Dendritic cell treated with granulocyte-macrophage colony-stimulating factor and Interleukin-4, amounts not matched to agents 40 ng/mL and 50 ng/mL, for 4 days (primary cell): ENCODE results near the gene ADAD2.
A peak's percentile ranks its signal among the peaks of the same experiment; 100 is the strongest.
"Not testable (repeated sequence)": the region's sequence is repeated elsewhere in the genome, so short reads cannot be mapped to it uniquely, and the experiment has no call there.

Source experiments
- H3K27ac Mint-ChIP-seq: one replicate; pipeline ENCODE4 v1.8.0; 2022; ENCODE audit warnings: mild to moderate bottlenecking, mixed read lengths
- H3K27me3 Mint-ChIP-seq: one replicate; pipeline ENCODE4 v1.8.0; 2022; ENCODE audit warnings: mild to moderate bottlenecking, mixed read lengths
- H3K36me3 Mint-ChIP-seq: one replicate; pipeline ENCODE4 v1.8.0; 2022; ENCODE audit warnings: low read depth, mixed read lengths
- H3K4me1 Mint-ChIP-seq: one replicate; pipeline ENCODE4 v1.8.0; 2022; ENCODE audit warnings: low read depth, mixed read lengths
- H3K4me3 Mint-ChIP-seq: one replicate; pipeline ENCODE4 v1.8.0; 2022; ENCODE audit warnings: mild to moderate bottlenecking, moderate library complexity, mixed read lengths
- H3K9me3 Mint-ChIP-seq: one replicate; pipeline ENCODE4 v1.8.0; 2022; ENCODE audit warnings: mixed read lengths
- intact Hi-C: fragments of 100-400 bp; cut with micrococcal nuclease; formaldehyde crosslinking; loops from one replicate; pipeline ENCODE4 v1.15.0; 2022

The ADAD2 gene

DNA sequence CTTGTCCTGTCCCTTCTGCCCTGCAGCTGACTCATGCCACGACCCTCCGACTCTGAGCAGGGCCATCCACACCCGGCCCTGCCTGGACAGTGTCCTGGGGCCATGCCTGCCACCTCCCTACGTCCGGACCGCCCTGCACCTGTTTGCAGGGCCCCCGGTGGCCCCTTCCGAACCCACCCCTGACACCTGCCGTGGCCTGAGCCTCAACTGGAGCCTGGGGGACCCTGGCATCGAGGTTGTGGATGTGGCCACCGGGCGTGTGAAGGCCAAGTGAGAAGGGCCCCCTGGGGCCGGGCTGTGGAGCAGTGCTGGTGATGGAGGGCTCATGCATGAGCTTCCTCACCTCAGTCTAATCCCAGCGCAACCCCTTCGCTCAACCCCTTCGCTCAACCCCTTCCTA, 5.1 kb downstream of the ADAD2 start:
- Mint-ChIP-seq H3K4me1 (peaks cover 13% of the 10 kb centered on the region), H3K27me3 (peaks cover 15% of the 10 kb centered on the region), H3K36me3 (no peaks in the 10 kb centered on the region), H3K9me3 (no peaks in the 10 kb centered on the region), H3K27ac (no peak overlapping the region), H3K4me3 (no peak overlapping the region)
- intact Hi-C loops: no loop called here

DNA sequence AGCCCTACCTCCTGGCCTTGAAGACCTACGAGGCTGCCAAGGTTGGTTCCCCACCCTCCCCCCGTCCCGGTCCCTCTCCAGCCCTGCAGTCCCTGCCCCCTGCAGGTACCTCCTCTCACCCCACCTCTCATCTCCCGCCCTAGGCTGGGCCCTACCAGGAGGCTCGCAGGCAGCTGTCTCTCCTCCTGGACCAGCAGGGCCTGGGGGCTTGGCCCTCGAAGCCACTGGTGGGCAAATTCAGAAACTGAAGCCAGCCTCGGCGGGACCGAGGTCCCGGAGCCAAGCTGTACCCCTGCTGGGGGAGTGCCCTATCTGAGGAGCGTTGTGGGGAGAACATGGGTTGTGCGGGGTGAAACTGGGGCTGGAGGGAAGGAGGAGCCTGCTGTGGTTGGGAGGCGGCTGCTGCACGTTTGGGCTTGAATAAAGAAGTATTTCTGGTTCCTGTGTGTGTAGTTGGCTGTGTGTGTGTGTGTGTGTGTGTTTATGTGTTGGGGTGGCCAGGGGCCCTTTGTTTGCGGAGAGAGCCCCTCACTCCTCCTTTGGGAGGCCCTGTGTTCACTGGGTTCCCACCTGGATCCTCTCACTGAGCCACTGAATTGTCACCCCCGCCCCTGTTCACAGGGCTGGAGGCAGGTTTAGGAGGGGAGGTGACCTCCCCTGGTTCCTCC, 5.9 kb downstream of the ADAD2 start:
- intact Hi-C loops: no loop called here
- no peak overlapping the region for H3K4me3 Mint-ChIP-seq
- H3K27ac Mint-ChIP-seq: no peak overlapping the region
- H3K9me3 Mint-ChIP-seq: no peaks in the 10 kb centered on the region
- no peaks in the 10 kb centered on the region for H3K36me3 Mint-ChIP-seq
- peaks cover 15% of the 10 kb centered on the region for H3K27me3 Mint-ChIP-seq
- peaks cover 13% of the 10 kb centered on the region for H3K4me1 Mint-ChIP-seq

DNA sequence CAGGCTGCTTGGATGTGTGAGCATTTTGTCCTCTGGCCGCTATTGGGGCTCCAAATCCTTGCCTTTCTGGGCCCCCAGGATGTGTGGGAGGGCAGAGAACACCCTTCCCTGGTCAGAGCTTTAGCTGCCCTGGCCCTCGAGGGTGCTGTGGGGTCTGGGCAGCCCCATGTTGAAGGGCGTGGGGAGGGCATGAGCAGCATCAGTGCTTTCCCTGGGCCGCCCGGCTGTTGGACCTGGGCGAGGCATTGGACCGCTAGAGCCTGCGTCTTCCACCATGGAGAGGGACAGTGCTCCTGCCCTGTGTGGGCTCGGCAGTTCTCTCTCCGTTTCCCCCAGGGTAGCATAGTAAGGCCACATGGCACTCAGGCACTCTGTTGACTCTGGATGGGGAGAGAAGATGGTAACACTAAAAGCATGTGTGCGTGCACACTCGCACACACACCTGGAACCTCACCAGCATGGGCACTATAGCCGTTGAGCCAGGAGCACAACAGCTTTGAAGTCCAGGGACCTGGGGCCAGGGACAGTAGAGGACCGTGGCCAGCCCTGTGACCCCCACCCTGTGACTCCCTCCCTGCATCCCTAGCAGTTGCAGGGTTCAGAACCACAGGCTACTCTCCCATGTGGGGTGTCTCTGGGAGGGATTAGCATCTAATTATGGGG, 6.6 kb downstream of the ADAD2 start:
- no peaks in the 10 kb centered on the region for H3K36me3 Mint-ChIP-seq
- intact Hi-C loops: no loop called here
- peaks cover 15% of the 10 kb centered on the region for H3K27me3 Mint-ChIP-seq
- H3K27ac Mint-ChIP-seq: no peak overlapping the region
- H3K9me3 Mint-ChIP-seq: no peaks in the 10 kb centered on the region
- peaks cover 13% of the 10 kb centered on the region for H3K4me1 Mint-ChIP-seq
- H3K4me3 Mint-ChIP-seq: no peak overlapping the region

DNA sequence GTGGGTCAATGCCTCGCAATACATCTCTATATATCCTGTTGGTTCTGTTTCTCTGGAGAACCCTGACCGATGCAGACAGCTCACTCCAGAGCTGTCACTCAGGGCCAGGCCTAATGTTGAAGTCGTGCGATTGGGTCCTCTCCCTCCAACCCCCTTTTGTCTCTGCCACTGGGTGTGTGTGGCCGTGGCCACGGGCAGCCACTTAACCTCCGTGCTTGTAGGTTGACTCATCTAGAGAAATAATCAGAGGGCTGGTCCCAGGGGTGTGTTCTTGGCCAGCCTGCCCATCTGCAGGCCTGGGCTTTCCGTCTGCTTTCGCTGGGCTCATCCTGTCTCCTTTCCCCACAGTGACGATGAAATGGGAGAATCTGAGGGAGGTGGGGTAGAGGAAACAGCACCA, 7.4 kb downstream of the ADAD2 start:
- peaks cover 15% of the 10 kb centered on the region for H3K27me3 Mint-ChIP-seq
- peak overlapping the region; percentile 9 for H3K27ac Mint-ChIP-seq
- intact Hi-C loops: no loop called here
- H3K9me3 Mint-ChIP-seq: no peaks in the 10 kb centered on the region
- H3K36me3 Mint-ChIP-seq: no peaks in the 10 kb centered on the region
- peaks cover 13% of the 10 kb centered on the region for H3K4me1 Mint-ChIP-seq
- H3K4me3 Mint-ChIP-seq: no peak overlapping the region

DNA sequence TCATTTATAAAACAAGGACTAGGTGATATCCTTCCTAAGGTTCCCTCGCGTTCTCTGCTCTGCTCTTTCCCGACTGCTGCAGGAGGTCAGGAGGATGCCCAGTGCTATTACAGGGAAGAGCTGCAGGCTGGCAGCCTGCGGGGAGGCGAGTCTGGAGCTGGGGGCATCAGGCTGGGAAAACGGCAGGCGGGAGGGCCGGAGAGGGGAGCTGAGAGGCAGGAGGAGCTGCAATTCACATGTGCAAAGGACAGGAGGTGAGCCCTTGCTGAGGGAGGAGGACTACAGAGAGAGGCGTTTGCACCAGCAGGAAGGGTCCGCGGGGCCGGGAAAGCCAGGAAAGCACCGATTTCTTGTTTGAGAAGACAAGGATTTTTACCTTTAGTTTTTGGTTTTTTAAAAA, 8.1 kb downstream of the ADAD2 start:
- intact Hi-C loops: no loop called here
- Mint-ChIP-seq H3K4me1 (peaks cover 11% of the 10 kb centered on the region), H3K36me3 (no peaks in the 10 kb centered on the region), H3K27ac (peak overlapping the region; percentile 9), H3K4me3 (no peak overlapping the region), H3K27me3 (peaks cover 11% of the 10 kb centered on the region), H3K9me3 (no peaks in the 10 kb centered on the region)

DNA sequence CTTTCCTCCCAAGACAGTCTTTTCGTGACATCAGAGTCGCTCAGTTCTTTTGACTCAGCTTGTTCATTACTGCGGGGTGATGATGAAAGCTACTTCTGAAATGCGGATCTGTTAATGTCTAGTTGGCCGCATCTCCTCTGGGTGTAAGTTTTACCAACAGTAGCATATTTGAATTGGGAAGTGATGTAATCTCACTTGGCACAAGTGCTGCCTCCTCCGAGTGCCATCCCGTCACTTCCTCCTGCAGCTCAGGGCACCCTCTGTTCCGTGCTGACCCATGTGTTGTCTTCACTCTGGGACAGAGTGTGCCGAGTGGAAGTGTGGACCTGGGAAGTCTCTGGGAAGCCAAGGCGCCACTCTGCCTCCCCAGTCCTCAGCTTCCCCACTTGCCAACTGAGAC, 8.9 kb downstream of the ADAD2 start:
- Mint-ChIP-seq H3K27me3 (peaks cover 4% of the 10 kb centered on the region), H3K9me3 (no peaks in the 10 kb centered on the region), H3K36me3 (no peaks in the 10 kb centered on the region), H3K4me1 (peaks cover 5% of the 10 kb centered on the region), H3K4me3 (no peak overlapping the region), H3K27ac (peak overlapping the region; percentile 69)
- intact Hi-C loops: no loop called here

DNA sequence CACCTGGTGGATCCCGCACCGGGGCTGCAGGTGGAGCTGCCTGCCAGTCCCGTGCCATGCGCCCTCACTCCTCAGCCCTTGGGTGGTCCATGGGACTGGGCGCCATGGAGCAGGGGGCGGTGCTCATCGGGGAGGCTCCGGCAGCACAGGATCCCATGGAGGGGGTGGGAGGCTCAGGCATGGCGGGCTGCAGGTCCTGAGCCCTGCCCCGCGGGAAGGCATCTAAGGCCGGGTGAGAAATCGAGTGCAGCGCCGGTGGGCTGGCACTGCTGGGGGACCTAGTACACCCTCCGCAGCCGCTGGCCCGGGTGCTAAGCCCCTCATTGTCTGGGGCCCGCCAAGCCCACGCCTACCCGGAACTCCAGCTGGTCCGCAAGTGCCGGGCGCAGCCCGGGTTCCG, 13.6 kb downstream of the ADAD2 start:
- H3K36me3 Mint-ChIP-seq, H3K27me3 Mint-ChIP-seq, H3K27ac Mint-ChIP-seq, H3K4me3 Mint-ChIP-seq, H3K9me3 Mint-ChIP-seq, intact Hi-C loops, H3K4me1 Mint-ChIP-seq: not testable (repeated sequence)

DNA sequence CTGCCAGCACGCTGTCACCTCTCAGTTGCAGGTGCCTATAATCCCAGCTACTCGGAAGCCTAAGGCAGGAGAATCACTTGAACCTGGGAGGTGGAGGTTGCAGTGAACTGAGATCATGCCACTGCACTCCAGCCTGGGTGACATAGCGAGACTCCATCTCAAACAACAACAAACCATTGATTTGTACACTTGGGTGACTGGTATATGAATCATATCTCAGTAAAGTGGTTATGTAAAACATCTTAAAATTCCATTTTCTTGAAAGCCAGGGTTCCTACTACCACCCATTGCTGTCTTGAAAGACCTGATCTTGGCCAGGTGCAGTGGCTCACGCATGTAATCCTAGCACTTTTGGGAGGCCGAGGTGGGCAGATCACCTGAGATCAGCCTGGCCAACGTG, 14.2 kb downstream of the ADAD2 start:
- H3K27ac Mint-ChIP-seq, H3K27me3 Mint-ChIP-seq, intact Hi-C loops, H3K36me3 Mint-ChIP-seq, H3K9me3 Mint-ChIP-seq, H3K4me3 Mint-ChIP-seq, H3K4me1 Mint-ChIP-seq: not testable (repeated sequence)

DNA sequence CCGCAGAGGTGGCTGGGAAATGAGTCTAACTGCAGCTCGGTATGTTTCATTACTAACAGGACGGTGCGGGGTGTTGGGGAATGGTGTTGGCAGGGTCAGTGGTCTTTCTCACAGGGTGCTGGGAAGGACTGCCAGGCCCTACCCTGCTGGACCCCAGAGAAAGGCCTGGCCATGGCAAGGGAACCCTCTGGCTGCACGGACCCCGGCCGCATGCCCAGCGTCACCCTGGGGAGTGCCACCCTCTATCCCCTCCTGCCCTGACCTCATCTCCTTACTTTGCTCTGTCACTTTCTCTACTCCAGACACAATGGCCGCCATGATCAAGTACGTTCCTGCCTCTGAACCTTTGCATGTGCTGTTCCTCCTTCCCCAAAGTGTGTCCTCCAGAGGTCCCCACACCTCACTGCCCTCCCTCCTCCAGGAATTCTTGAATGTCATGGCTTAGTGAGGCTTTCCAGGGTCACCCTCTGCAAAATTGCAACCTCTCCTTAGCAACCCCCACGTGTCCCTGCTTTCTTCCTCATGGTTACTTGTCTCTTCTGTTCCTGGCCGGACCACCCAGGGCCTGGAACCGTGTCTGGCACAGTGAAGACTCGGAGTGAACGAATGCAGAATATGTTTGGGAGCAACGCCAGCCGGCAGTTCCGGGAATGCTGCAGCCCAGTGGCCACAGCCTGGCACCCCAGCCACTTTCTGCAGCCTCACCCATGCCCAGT, 15.2 kb downstream of the ADAD2 start:
- Mint-ChIP-seq H3K27ac (no peak overlapping the region), H3K36me3 (no peaks in the 10 kb centered on the region), H3K27me3 (no peaks in the 10 kb centered on the region), H3K9me3 (no peaks in the 10 kb centered on the region), H3K4me3 (no peak overlapping the region), H3K4me1 (no peaks in the 10 kb centered on the region)
- intact Hi-C loops: no loop called here

DNA sequence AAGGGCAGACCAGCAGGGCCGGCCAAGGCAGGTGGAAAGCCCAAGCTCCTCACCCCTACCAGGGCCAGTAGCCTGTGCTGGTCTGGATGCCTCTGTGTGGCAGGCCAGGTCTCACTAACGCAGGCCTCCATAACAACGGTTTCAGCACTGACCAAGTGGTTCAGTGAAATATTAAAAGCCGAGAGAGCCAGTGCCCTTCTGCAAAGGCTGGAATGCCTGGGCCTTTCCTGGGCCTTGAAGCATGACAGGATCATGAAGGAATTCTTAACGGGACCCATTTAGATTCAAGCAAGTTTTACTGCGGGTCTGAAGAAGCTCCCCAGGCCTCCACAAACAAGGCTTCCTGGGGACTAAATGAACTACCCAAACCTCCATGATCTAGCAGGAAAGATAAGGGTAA, 16.3 kb downstream of the ADAD2 start:
- H3K9me3 Mint-ChIP-seq: no peaks in the 10 kb centered on the region
- H3K27me3 Mint-ChIP-seq: peaks cover 3% of the 10 kb centered on the region

DNA sequence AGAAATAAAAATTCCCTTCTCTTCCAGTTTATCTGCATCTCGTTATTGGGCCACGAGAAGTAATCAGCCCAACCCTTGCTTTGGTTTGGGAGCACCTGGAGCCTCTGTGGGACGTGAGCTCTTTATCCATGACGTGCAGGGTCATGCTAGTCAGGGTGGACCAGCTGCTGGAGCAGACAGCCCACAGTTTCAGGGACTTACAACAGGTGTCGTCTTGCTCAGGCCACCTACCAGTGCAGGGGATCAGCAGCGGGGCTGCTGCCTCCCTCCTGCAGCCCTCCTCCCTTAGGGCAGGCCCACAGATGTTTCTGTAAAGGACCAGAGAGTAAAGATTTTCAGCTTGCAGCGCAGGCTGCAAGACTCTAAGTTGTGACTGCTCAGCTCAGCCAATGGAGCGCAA, 16.9 kb downstream of the ADAD2 start:
- intact Hi-C loops: no loop called here
- Mint-ChIP-seq H3K4me1 (no peaks in the 10 kb centered on the region), H3K36me3 (no peaks in the 10 kb centered on the region), H3K4me3 (no peak overlapping the region), H3K27ac (no peak overlapping the region), H3K9me3 (no peaks in the 10 kb centered on the region), H3K27me3 (peaks cover 3% of the 10 kb centered on the region)

More for the DNA sequence above, 16.3 kb downstream of the ADAD2 start:
- intact Hi-C loops: no loop called here
- no peak overlapping the region for H3K27ac Mint-ChIP-seq
- no peaks in the 10 kb centered on the region for H3K36me3 Mint-ChIP-seq
- no peak overlapping the region for H3K4me3 Mint-ChIP-seq
- no peaks in the 10 kb centered on the region for H3K4me1 Mint-ChIP-seq

DNA sequence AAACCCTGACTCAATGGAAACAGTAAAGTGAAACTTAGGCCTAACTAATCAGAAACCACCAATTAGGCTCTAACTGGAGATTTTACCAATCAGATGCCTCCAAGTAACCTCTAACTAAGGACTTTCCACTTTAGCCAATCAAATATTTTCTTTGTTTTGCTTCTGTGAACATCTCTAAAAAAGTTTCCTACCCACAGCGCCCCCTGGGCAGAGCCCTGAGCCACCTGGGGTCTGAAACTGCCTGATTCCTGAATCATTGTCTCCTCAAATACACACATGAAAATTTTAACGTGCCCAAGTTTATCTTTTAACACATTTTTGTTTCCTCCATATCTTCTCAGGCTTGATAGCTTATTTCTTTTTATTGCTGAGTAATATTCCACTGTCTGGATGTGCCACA, 19.0 kb downstream of the ADAD2 start:
- H3K27ac Mint-ChIP-seq: no peak overlapping the region
- H3K9me3 Mint-ChIP-seq: no peaks in the 10 kb centered on the region
- no peaks in the 10 kb centered on the region for H3K4me1 Mint-ChIP-seq
- H3K27me3 Mint-ChIP-seq: peaks cover 3% of the 10 kb centered on the region
- H3K36me3 Mint-ChIP-seq: no peaks in the 10 kb centered on the region
- intact Hi-C loops: no loop called here
- H3K4me3 Mint-ChIP-seq: no peak overlapping the region

DNA sequence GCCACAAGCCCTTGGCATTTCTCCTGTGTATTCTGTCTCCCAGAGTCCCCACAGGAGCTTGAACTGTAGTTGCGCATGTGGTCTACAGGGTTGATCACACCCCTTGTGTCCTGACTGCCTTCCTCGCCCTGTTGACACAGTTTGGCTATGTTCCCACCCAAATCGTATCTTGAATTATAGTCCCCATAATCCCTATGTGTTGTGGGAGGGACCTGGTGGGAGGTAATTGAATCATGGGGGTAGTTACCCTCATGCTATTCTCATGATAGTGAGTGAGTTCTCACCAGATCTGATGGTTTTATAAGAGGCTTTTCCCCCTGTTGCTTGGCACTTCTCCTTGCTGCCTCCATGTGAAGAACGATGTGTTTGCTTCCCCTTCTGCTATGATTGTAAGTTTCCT, 21.2 kb downstream of the ADAD2 start:
- Mint-ChIP-seq H3K36me3 (no peaks in the 10 kb centered on the region), H3K9me3 (no peaks in the 10 kb centered on the region), H3K27me3 (peaks cover 3% of the 10 kb centered on the region), H3K27ac (no peak overlapping the region), H3K4me3 (no peak overlapping the region), H3K4me1 (no peaks in the 10 kb centered on the region)
- intact Hi-C loops: no loop called here

DNA sequence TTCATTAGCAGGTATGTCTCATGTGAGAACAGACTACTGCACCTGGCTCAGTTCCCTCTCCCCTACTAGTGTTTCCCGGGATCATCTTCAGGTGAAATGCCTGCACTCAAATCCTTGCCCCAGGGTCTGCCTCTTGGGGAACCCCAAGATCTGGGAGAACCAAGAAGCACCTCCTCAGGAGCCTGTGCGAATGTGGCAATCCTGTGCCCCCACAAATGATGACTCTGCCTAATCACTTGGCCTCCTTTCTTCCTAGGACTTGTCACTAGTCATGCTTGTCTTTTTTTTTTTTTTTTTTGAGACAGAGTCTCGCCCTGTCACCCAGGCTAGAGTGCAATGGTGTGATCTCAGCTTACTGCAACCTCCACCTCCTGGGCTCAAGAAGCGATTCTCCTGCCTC, 21.7 kb downstream of the ADAD2 start:
- Mint-ChIP-seq H3K27ac (no peak overlapping the region), H3K4me1 (no peaks in the 10 kb centered on the region)

More for the DNA sequence above, 21.7 kb downstream of the ADAD2 start:
- intact Hi-C loops: no loop called here
- H3K9me3 Mint-ChIP-seq: no peaks in the 10 kb centered on the region
- H3K36me3 Mint-ChIP-seq: no peaks in the 10 kb centered on the region
- H3K4me3 Mint-ChIP-seq: no peak overlapping the region
- H3K27me3 Mint-ChIP-seq: peaks cover 3% of the 10 kb centered on the region
